ENCODE data around the gene C8A.

The C8A gene

DNA sequence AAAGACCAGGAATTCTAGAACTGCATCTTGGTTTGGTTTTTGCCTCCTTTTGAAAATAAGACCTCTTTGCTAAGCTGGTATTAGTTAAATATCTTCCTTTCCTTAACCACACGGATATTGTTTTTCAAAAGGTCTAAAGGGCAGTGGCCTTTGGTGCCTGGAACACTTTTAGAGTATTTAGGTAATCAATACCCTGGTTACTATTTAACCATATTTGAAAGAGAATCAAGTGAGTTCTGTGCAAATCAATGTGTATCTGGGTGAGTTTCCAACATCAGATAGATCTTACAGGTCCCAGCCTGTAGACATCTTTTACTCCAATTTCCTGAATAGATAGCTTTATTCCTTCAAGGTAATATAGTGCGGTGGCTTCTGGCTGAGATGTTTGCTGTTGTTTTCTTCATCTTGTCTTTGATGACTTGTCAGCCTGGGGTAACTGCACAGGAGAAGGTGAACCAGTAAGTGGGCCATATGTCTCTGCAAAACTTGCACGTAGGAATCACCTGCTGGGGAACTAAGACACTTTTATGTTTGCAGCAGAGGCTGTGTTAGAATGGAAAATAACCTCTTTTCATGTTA is at the start of gene C8A:
Gene C8A, plus strand, starts transcription at position 277 of the 579 bp plus-strand sequence. Its CDS starts 105 bp downstream, at position 382.
- no peak for DNase-seq (ENCODE audit: low spot score)

DNA sequence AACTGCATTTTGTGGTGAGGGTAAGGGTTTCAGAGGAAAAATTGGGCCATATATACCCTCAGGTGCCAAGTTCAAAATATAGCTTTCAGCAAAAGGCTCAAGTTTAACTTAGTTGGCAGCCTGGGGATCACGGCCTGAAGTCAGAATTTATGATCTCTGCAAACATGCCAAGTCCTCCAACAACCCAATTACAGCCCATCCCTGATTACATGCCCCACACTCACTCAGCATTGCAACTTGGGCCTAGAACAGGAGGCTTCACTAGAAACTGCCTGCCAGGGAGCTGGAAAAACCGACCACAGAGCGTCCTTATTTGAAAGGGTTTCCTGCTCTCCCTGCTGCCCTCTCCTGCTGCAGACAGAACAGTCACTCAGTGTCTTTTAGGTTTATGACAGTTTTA is 47.8 kb upstream of the C8A start:
- no peak for DNase-seq (ENCODE audit: low spot score)

- no peak for DNase-seq (ENCODE audit: low spot score)
Measured at GRCh38 chr1:56808410-56808809, 46.2 kb upstream of the C8A start.

- no peak for DNase-seq (ENCODE audit: low spot score)
Measured at GRCh38 chr1:56811331-56811730, 43.3 kb upstream of the C8A start.

- DNase-seq (ENCODE audit: low spot score) = no peak
Measured at GRCh38 chr1:56814205-56814604, 40.4 kb upstream of the C8A start.

DNA sequence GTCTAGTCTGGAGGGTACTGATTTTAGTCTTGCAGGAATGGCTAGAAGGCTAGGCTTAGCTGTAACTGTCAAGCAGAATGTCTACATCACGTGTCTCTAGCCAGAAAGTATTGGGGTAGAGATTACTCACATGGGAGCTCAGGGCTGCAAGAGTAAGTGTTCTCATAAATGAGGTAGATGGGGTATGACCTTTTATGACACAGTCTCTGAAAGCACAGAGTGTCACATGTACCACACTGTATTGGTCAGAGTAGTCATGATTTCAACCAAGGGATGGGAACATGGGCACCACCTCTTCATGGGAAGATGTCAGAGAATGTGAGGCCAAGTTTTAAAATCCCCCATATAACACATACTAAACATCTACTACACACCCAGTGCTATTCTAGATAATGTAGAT is 38.3 kb upstream of the C8A start:
- no peak for DNase-seq (ENCODE audit: low spot score)

- no peak for DNase-seq (ENCODE audit: low spot score)
Measured at GRCh38 chr1:56816909-56817308, 37.7 kb upstream of the C8A start.

- no peak for DNase-seq (ENCODE audit: low spot score)
Measured at GRCh38 chr1:56817716-56818463, 36.7 kb upstream of the C8A start.

- no peak for DNase-seq (ENCODE audit: low spot score)
Measured at GRCh38 chr1:56819387-56819899, 35.2 kb upstream of the C8A start, which contains the start of gene FYB2. Gene FYB2, minus strand, starts transcription at chr1:56819404. Its CDS starts 114 bp downstream, at chr1:56819290.

- peak; percentile 25 for DNase-seq (ENCODE audit: low spot score)
Measured at GRCh38 chr1:56820755-56821461, 33.7 kb upstream of the C8A start.

DNA sequence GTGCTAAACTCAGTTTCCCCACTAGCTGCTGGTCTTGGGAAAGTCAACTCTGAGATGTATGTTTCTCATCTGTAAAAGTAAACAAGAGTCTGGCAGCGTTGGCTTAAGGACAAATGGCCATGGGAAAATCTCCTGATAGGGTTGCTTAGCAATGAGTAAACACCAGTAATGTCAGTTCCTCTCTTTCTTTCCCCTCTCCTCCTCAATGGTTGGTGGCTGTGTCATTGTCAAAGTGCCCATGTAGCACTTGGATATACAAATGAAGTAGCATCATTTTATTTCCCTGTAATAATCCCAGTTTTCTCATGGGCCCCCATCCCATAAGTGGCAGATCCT is 33.2 kb upstream of the C8A start:
- no peak for DNase-seq (ENCODE audit: low spot score)

DNA sequence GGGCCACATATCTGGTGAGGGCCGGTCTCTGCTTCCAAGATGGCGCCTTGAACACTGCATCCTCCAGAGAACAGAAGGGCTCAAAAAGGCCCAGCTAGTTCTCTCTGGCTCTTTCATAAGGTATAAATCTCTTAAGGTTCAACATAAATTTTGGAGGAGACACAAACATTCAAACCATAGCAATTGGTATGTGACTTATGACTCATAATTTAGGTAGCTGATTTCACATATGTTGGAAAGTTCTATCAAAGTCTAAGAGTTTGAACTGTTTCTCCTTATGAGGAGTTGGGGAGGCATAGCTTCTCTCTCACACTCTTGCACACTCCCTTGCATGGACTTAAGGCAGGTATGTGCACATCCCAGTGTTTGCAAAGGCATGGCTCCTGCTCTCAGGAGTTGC is 30.3 kb upstream of the C8A start:
- DNase-seq (ENCODE audit: low spot score) = no peak

DNA sequence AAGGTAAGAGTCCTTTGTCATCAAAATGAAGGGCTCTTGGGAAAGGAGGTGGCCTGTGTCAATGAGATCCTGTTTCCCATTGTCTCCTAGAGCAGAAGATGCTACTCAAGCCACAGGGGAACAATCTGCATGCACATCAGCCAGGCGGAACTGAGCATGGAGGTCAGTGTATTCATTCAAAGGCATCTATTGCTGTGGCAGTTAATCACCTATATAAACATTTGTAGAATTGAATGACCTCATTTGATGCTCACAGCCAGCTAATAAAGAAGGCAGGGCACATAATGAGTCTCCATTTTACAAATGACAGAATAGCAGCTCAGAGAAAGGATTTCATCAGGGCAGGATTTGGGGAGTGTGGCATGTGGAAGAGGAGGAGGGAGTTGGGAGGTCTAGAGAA is 29.7 kb upstream of the C8A start:
- DNase-seq (ENCODE audit: low spot score) = no peak

GRCh38 chr1:56825436-56825835 is 29.2 kb upstream of the C8A start:
- DNase-seq (ENCODE audit: low spot score) = no peak

DNA sequence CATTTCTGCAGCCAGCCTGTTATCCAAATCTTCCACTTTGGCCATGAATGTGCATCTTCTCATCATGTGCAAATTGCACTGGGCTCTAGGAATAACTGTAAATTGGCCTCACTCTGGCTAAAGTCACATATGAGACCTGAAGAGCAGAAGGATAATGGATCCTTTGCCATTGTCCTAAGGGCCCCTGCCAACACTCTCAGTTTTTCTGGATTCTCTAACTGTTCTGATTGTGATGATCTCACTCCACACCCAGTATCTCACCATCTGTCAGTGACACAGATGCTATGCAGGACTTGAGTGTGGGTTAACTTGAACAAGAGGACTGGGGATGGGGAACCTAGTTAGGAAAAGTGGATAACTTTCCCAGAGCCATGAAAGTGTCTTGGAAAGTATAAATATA is 26.9 kb upstream of the C8A start:
- no peak for DNase-seq (ENCODE audit: low spot score)

DNA sequence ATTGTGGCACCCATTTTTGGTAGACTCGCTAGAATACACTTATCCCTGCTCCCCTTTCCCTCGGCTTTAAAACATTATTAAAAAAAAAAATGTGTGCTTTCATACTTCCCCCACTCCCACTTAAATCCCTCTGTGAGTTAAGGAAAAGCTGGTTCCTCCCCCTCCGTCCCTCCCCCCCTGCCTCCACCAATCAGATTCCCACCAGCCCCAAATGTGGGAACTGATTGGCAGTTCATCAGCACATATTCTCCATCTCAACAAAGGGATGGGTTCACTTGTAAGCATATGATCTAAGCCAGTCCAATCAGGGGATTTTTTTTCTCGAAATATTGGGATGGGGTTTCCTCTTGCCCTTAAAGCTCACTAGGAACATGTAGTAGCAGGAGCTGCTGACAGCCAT is 24.5 kb upstream of the C8A start:
- DNase-seq (ENCODE audit: low spot score) = no peak

DNA sequence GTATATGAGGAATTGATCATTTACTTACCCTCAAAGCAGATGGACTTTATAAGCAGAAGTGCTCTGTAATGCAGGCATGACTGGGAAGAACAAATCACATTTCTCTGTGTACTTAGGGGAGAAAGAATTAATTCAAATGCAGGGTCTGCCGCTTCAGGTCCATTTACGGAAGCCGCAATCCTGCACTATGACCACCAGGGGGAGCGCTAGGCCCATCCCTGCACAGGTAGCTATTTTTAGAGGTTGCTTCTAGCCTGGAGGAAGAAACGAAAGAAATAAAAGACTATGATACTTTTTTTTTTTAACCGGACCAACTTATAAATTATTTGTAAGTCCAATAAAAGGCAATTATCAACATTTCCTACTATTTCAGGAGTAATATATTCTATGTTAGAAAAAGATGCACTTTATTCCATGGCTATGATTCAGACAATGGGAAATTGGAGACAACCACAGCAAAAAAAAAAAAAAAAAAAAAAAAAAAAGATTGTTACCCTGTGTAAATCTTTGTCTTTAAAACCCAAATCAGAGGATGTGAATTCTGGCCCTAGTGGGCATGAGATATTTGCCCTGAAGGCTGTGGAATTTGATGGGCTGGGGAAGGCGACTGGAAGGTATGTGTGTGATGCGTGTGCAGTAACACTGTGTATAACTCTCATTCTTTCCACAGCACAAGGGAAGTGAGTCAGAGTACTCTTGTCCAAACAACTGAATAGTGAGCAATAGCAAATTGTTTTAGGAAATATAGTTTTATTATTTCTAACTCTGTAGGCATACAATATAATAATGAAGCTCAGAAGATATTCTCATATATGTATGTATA is 22.5 kb upstream of the C8A start:
- DNase-seq (ENCODE audit: low spot score) = peak; percentile 59

- no peak for DNase-seq (ENCODE audit: low spot score)
Measured at GRCh38 chr1:56833088-56833487, 21.5 kb upstream of the C8A start.

DNA sequence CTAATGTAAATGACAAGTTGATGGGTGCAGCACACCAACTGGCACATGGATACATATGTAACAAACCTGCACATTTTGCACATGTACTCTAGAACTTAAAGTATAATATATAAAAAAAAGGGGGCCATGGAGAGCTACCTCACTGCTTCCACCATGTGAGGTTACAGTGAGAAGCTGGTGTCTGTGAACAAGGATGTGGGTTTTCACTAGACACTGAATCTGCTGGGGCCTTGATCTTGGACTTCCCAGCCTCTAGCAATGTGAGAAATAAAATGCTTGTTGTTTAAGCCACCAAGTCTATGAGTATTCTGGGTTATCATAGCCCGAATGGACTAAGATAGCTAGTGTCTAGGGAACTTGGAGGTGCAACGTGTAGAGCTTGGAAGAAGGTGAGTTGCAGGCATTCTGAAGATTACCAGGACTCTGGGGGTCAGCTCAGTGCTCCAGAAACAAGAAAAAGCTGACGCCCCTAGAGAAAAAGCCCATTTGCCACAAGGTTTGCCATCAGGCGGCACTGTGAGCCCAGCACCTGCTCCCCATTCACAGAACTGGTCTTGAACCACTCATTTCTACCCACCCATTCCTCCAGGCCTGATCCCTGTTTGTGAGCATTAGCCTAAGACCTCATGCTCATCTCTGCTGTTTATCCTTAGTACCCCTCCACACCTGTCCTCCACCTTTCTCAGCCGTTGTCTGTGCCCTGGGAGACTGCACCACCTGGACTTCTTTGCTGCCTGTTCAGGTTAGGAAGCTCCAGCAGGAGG is 20.3 kb upstream of the C8A start:
- DNase-seq (ENCODE audit: low spot score) = no peak

DNA sequence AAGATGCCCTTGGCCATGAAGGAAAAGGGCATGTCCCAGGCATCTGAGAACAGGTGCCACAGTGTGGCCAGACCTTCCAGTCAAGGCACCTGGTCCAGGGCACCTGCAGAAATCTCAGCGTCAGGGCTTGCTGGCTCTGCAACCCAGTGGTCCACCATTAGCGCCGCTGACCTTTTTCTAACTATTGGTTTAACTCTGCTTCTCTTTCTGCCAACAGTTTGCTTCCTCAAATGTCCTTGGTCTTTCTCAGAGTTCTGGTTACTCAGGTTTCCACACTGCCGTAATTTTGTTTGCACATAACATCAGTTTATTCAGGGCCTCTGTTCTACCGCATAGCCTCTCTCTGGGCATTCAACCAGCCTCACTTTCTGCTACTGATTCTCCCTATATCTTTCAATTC is 18.9 kb upstream of the C8A start:
- no peak for DNase-seq (ENCODE audit: low spot score)

GRCh38 chr1:56836359-56836758 is 18.2 kb upstream of the C8A start:
- DNase-seq (ENCODE audit: low spot score) = no peak

Data from CD4-positive, alpha-beta T cell treated with Interleukin-6 at 100 ng/mL for 8 hours (primary cell).